Colonic mucosa (tissue), 4 donors: ENCODE data around the gene COMMD7. TPM values are rescaled to one million over a fixed set of nuclear protein-coding genes. Genes with fewer than 3 reads are reported as not detected.

Source experiments
- DNase-seq: peaks from one replicate; pipeline ENCODE4 v3.0.0-alpha.2; 2020
- H3K27ac ChIP-seq: fragments of 200-600 bp; one replicate; pipeline ENCODE4 v1.8.0; 2021
- H3K27me3 ChIP-seq: fragments of 200-600 bp; one replicate; pipeline ENCODE4 v1.8.0; 2021
- H3K36me3 ChIP-seq: fragments of 200-600 bp; one replicate; pipeline ENCODE4 v1.8.0; 2021
- H3K4me1 ChIP-seq: fragments of 200-600 bp; one replicate; pipeline ENCODE4 v1.8.0; 2021; ENCODE audit warnings: mild to moderate bottlenecking
- H3K4me3 ChIP-seq: fragments of 200-600 bp; one replicate; pipeline ENCODE4 v1.8.0; 2021
- H3K9ac ChIP-seq, 2 donors: one replicate each; pipeline ENCODE4 v1.7.0; 2013; ENCODE audit warnings: control low read depth in 2 of 2, low read depth in 2 of 2, low read length in 2 of 2
- H3K9me3 ChIP-seq: fragments of 200-600 bp; one replicate; pipeline ENCODE4 v1.8.0; 2021
- CTCF ChIP-seq: fragments of 200-600 bp; IDR thresholded peaks from one replicate; pipeline ENCODE4 v1.8.0; 2022; ENCODE audit warnings: antibody characterized with exemption, mild to moderate bottlenecking
- intact Hi-C: fragments of 100-400 bp; cut with DNase I; formaldehyde crosslinking; loops from one replicate; pipeline ENCODE4 v1.14.1; 2022
- total RNA-seq, 2 donors: library from RNA; stranded (reverse); fragmentation: NEBNext Ultra II Directional in 1 of 2; extraction: Animal tissue kit (Norgen Biotek cat#: 25700) in 1 of 2; gene quantifications; one replicate each; pipeline ENCODE4 v1.2.1, GENCODE V29; 2021
- donor health status: healthy.
- donor health status: DM: no; HTN: no; CAD: no.
- donor health status: DM: no; HTN: no; CAD: no.

The COMMD7 gene
- total RNA-seq, 2 donors from 2014 or later = 28.9 to 43.8 TPM

DNA sequence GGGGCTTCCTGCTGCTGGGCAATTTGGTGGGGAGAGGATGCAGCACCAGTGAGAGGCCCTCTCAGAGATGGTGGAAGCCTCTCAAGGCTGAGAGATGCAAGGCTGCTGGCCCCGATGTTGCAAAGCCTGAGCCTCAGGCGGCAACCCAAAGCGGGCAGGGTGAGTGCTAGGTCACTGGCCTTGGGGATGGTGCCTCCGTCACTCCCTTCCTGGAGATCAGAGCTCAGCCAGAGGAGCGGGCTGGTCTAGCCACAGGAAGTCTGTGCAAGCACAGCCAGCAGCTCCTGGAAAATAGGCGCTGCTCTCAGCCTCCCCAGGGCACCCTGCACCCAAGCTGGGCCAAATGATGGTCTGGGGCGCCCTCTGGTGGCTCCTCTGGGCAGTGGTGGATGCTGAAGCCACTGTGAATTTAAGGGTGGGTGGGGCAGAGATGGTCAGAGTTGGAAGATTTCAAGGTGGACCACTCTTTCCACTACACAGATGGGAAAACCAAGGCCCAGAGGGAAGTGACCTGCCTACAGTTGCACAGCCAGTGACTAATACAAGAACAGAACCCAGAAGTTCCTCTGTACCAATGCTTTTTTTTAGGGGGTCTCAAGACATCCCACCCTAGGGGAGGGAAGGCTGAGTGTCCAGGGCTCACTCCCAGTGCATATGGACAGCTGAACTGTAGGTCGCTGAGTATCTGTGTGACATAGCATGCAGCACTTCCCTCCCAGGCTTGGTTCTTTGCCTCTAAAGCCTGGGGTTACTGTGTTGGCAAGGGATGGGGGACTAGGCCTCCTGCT, 90.3 kb downstream of the COMMD7 start:
- Histone ChIP-seq H3K9me3 (no peaks in the 10 kb centered on the region), H3K4me3 (no peak overlapping the region), H3K4me1 (no peaks in the 10 kb centered on the region), H3K36me3 (no peaks in the 10 kb centered on the region), H3K27me3 (no peaks in the 10 kb centered on the region), H3K9ac (no peak overlapping the region), H3K27ac (no peak overlapping the region)
- peak; percentile 97 for TF ChIP-seq CTCF
- intact Hi-C loops = loop anchor here (2.0 kb wide), 1 partner anchor 130 kb away; no protein-coding TSS in a partner anchor
- peak; percentile 87 for DNase-seq

Other genes with a start within 250 kb of the COMMD7 start
- gene NOL4L, start 158.1 kb downstream of the COMMD7 start, total RNA-seq = 10 to 100 TPM; 54.2 to 58.0 TPM
- not detected for gene C20orf203, start 69.5 kb downstream of the COMMD7 start, total RNA-seq
- 1 to 10 TPM in 1 of 2 donors, under 1 TPM in 1; 0.80 to 3.3 TPM for gene DNMT3B, start 18.9 kb upstream of the COMMD7 start, total RNA-seq
- gene MAPRE1, start 76.5 kb upstream of the COMMD7 start, total RNA-seq = 100 to 1,000 TPM in 1 of 2 donors, 10 to 100 TPM in 1; 88.7 to 101 TPM
- gene EFCAB8, start 115.5 kb upstream of the COMMD7 start, total RNA-seq = under 1 TPM; 0.11 to 0.72 TPM